Measurements from ENCODE around the gene CEP41.

Gene CEP41

DNA sequence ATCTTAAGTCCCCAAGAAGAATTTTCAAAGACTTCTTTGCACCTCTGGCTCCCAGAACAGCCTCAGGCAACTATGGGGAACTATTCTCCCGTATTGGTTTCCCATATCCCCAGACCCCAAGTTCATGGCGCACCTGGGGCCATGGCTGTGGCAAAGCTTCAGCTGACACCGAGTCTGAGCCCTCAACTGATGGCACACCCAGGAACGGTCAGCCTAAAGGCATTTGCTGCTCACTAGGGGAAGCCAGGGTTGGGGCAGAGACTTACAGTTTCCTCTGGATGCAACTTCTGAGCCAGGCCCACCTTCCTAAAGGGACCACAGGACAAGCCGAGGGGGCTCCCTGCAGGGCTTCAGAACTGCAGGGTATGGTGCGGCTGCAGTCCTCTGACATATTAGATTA, 74.3 kb downstream of the CEP41 start:
- no peak for DNase-seq

DNA sequence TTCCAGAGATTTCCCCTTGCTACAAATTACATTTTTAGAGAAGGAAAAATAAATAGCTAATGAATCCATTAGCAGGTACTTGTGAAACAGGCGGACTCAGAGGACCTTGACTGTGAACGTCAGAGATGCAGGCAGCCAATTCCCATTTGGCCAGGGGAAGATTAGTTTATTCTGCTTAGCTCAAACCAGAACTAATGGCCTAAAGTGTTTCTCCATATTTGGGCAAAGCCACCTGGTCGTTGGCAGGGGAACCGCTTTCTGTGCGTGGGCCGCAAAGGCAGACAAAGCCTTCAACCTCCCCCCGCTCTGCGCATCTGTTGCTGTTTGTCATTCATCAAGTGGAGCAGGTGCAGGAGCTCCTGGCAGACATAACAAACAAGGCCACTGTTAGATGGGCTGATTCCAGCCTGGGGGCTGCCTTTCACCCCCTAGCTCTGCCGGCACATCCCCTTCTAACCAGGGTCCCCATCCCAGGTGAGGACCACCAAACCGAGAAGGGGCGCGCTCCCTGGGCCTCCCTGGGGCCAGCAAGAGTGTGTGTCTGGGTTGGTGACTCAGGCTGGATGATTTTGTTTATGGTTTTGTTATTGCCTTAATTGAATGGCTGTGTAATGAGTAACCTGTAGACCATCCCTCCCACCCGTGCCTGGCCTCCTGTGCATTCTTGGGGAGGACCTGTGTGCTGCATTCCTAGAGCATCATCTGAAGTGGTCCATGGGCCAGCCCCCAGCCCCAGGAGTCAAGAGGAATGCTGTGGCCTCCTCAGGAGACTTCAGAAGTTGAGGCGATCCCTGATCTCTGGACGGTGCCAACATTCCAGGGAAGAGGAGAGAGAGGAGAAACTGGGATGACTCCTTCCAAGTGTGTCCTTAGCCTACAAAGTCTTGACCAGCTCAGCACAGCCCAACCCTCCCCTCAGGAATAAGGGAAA, 75.0 kb downstream of the CEP41 start:
- DNase-seq: no peak

GRCh38 chr7:130365088-130365487, 75.7 kb downstream of the CEP41 start:
- no peak for DNase-seq

- DNase-seq: no peak
Observed at GRCh38 chr7:130364451-130364850, 76.4 kb downstream of the CEP41 start.

GRCh38 chr7:130363026-130363847, 77.6 kb downstream of the CEP41 start:
- DNase-seq: no peak

GRCh38 chr7:130362251-130362816, 78.5 kb downstream of the CEP41 start:
- no peak for DNase-seq

DNA sequence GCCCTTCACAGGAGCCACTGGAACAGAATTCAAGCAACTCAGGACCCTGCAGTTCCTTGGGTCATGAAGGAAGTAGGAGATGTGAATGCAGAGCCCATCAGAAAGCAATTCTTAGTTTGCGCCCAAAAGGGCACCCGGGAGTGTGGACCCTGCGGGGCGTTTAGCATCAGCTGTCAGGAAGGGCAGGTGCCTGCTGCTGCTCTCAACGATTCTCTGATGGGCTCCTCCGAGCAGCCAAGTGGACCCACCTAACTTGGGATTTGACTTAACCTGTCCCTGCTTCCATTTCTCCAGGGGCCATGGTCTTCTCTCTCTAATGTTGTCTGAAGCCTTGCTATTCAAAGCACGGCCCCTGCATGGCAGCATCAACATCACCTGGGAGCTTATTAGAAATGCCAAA, 79.1 kb downstream of the CEP41 start:
- DNase-seq: no peak

DNA sequence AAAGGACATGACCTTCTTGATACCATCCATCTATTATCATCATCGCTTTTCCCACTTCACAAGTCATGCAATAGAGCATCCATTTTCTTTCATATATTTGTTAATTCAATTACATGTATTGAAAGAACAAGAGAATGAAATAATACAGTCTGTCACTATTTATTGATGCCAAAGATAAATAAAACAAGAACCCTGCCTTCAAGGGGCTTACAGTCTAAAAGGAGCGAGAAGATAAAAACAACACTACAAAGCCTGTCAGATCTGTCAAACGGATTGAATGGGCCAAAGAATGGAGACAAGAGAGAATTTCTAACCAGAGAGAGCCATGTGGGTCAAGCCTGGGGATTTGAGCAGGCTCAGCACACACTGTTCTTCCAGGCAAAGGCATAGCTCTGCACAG, 80.3 kb downstream of the CEP41 start:
- DNase-seq: no peak

DNA sequence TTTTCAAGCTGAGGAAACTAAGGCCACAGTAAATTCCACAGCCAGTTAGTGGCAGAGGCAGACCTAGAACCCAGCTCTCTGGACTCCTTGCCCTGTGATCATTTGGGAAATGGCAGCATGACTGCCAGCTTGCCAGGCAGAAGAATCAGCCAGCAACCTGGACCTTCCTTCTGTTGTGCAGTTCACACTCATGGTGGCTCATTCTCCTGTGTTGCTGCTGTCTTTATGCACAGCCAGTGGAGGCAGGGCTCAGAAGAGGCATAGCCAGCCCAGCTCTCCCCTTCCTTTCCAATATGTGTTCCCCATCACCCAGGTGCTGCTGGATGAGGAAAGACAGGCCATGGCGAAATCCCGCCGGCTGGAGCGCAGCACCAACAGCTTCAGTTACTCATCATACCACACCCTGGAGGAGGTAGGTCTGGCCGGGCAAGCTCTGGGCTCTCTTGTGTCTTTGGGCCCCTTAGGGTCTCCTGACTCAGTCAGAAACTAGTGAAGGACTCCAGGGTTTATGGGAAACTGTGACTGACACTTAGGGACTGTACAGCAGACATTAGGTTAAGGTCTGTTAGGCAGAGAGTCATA, 81.4 kb downstream of the CEP41 start:
- no peak for DNase-seq

- no peak for DNase-seq
Observed at GRCh38 chr7:130358471-130358870, 82.3 kb downstream of the CEP41 start.

DNA sequence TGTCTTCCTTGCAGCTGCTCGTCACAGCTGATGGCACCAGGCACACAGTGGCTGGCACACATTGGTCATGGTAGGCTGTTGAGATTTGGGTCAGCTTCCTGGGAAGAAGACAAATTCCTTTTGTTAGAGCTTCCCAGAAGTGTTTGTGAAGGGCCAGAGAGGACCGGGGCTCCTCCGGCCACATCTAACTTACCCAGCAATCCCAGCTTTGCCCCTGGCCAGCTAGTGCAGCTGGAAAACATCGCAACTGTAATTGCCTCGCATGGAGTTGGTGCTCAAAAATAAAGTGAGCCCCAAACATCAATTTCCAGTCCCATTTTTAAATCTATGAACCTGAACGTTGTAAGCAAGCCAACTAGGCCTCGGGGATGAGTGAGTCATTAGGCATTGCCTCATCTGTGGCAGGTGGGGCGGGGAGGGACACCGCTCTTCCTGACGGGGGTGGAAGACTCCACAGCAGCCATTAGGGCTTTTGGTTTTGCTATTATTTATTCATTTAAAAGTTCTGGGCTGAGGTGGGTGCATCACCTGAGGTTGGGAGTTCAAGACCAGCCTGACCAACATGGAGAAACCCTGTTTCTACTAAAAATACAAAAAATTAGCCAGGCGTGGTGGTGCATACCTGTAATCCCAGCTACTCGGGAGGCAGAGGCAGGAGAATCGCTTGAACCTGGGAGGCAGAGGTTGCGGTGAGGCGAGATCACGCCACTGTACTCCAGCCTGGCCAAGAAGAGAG, 83.8 kb downstream of the CEP41 start:
- DNase-seq: no peak

DNA sequence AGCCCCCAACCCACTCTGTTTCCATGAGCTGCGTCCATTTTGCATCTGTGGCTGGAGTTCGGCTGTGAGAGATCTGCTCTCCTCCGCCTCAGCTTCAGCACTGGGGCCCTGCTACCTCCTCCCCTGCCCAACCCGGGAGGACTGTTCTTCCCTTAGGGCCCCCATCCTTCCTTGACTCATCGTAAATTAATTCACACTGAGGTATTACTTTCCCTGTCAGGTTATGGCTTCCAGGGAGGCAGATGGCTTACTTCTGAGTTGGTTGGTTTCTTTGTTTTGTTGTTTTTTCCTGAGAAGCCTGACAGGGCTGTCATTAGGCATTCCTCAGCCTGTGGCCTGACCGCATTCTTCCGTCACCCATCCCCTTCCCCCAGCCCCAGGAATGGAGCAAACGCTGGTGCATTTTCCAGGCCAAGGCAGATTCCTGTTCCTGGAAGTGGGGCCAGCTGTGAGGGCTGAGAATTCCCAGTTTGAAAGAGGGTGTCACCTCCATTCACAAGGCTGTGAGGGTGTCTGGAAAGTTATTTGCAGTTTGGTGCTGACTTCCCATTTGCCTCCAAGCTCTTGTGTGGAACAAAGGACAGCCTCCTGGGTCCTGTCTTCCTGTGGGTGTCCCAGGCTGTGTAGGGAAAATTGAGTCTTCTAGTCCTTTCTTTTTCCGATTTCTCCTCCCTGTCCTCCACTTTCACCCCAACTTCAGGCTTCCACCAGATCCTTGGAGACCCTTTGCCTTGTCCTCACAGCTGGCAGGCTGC, 84.5 kb downstream of the CEP41 start:
- no peak for DNase-seq

- no peak for DNase-seq
Observed at GRCh38 chr7:130353196-130353595, 87.6 kb downstream of the CEP41 start.

DNA sequence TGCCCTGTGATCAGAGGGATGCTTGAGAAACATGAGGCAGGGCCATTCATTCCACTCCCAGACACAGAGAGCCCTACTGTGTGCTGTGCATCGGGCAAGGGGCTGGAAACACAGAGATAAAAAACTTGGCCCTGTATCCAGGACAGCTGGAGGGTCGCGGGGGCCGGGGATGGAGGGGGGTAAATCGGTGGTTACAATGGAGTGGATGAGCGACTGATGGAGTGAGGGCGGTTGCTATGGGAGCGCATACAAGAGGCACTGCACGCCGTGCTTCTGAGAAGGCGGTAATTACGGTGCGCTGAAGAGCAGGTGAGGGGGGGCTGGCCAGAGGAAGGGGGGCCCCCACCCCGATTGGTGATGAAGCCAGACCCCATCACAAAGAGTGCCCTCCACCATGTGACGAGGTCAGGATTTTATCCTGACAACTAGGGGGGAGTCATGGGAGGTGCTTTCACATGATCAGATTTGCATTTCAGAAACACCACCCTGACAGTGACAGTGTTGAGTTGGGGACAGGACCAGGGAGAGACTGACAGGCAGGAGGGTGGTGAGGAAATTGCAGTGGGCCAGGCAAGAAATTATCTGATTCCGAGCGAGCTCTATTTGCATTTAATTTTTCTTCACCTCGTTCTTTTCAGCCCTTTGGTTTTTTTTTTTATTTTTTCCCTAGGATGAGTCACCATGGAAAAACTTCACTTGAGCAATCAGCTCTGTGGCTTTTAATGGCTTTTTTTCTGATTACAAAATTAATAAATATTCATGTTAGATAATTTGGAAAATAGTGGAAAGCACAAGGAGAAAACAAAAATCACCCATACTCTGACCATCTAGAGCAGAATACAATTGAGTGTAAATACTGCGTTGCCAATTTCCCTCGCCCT, 88.4 kb downstream of the CEP41 start:
- DNase-seq: no peak

DNA sequence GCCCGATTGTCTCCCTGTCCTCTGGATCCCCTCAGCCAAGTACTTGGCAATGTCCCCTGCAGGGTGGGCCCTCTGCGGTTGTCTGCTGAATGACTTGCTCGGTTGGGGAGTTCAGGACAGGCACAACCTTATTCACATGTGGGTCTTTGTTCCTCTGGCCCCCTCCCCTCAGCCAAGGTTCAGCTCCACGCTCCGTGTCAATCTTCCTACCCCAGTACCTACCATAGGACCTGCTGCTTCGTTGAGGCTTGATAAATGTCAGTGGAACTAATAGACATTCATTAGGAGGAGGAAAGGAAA, 89.1 kb downstream of the CEP41 start:
- no peak for DNase-seq

DNA sequence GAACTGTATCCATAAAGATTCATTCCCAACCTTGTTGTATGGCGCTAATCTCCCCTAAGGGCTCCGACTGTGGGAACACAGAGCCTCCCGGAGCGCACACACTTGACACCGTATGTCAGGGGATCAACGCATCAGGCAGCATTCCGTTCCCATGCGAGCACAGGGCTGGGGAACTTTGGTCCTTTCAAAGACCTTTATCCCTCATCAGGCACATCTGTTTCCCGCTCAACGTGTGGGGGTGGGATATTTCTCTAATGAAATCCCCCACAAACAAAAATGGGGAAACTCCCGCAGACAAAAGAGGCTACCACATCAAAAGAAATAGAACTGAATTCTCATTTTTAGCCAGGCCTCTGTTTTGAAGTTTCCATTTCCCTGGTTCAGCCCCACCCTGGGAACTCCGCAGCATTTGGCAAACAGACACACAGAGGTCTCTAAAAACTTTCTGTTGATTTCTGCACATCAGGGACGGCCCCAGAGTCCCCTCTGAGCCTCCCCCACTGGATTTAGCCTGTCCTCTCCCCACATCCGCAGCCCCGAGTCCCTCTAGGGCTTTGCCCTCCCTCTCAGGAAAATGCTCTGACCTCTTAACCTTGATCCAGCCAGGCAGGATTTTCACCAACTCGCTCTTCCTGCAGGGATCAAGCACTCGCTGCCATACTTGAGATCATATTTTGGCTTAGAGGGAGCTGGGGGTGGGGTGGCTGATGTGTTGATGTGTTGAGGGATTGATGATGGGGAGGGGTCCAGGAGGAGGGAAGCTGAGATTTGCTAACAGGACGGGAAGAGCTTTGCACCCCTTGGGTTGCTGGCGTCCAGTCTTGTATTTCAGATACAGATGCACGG, 89.6 kb downstream of the CEP41 start:
- no peak for DNase-seq

GRCh38 chr7:130349911-130350782, 90.7 kb downstream of the CEP41 start:
- no peak for DNase-seq

DNA sequence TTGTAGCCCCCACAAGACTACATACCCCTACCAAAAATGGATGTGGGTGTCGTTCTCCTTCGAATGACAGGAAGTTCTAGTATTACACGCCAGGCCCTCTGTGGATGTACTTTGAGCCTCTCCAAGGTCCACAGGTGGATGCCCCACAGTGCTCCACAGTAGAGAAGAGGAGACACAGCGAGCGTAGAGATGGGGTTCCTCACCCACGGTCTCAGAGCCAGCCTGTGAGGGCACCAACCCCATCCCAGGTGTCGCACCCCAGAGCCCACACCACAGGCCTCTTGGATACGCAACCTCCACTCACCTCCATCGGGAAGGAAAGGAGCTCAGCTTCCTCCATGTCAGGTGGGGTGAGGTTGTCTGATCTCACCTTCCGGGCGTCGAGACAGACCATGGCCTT, 93.9 kb downstream of the CEP41 start:
- no peak for DNase-seq

Measured in stimulated activated CD4-positive, alpha-beta T cell treated with anti-CD3 and anti-CD28 coated beads, Interleukin-12 subunit alpha, Interleukin-12 subunit beta, amount 100 ng/mL, for 4 hours (primary cell).